HG03457 (cell line): ENCODE data around the gene LRRC8D.

Experiments used
- ATAC-seq: cut with Tn5 transposase; IDR thresholded peaks from one replicate; pipeline ENCODE4 v1.9.1; 2021; ENCODE audit warnings: moderate number of reproducible peaks; ENCODE audit not compliant: unreplicated experiment

LRRC8D gene

GRCh38 chr1:89953131-89953626, 132.3 kb downstream of the LRRC8D start:
- ATAC-seq, result peak; percentile 39

GRCh38 chr1:89953929-89954328, 133.1 kb downstream of the LRRC8D start:
- no peak for ATAC-seq

GRCh38 chr1:89954401-89954800, 133.6 kb downstream of the LRRC8D start:
- no peak for ATAC-seq

- ATAC-seq, result no peak
Measured at GRCh38 chr1:89955311-89956205, 134.7 kb downstream of the LRRC8D start.

GRCh38 chr1:89957107-89957506, 136.3 kb downstream of the LRRC8D start:
- ATAC-seq, result no peak

- ATAC-seq, result no peak
Measured at GRCh38 chr1:89958851-89959654, 138.2 kb downstream of the LRRC8D start.

GRCh38 chr1:89959719-89960118, 138.9 kb downstream of the LRRC8D start:
- no peak for ATAC-seq

GRCh38 chr1:89962024-89962741, 141.4 kb downstream of the LRRC8D start:
- ATAC-seq, result no peak

GRCh38 chr1:89962742-89963075, 141.9 kb downstream of the LRRC8D start:
- ATAC-seq, result no peak

GRCh38 chr1:89965193-89965768, 144.4 kb downstream of the LRRC8D start:
- no peak for ATAC-seq

- ATAC-seq, result no peak
Measured at GRCh38 chr1:89966656-89967055, 145.8 kb downstream of the LRRC8D start.

- ATAC-seq, result no peak
Measured at GRCh38 chr1:89971600-89971999, 150.8 kb downstream of the LRRC8D start.

- ATAC-seq, result no peak
Measured at GRCh38 chr1:89972024-89972423, 151.2 kb downstream of the LRRC8D start.

- no peak for ATAC-seq
Measured at GRCh38 chr1:89973471-89974127, 152.8 kb downstream of the LRRC8D start.

GRCh38 chr1:89974256-89974655, 153.4 kb downstream of the LRRC8D start:
- ATAC-seq, result no peak

GRCh38 chr1:89974696-89975470, 154.1 kb downstream of the LRRC8D start:
- ATAC-seq, result no peak

GRCh38 chr1:89975540-89976125, 154.8 kb downstream of the LRRC8D start:
- no peak for ATAC-seq

- ATAC-seq, result no peak
Measured at GRCh38 chr1:89978755-89979154, 157.9 kb downstream of the LRRC8D start.

- ATAC-seq, result no peak
Measured at GRCh38 chr1:89980605-89981004, 159.8 kb downstream of the LRRC8D start.
